ENCODE results near the gene UTS2B.

DNA sequence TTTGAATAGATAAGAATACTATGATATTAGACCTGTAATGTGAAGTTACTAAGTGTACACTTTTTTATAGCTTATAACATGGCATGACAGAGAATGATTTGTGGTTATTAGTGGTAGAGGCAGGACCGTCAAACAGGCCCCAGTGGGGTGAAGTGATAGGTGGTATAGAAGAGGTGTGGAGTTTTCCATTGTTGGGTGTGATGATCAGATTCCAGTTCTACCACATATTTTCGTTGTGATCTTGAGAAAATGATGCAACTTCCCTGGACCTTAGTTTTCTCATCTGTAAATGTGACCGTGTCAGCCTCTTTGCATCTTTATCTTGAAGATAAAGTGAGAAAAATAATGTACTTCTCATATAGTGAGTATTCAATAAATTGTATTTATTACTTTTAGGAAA lies 30.3 kb upstream of the UTS2B start:
- TF ChIP-seq SIN3A (IDR thresholded peaks at IDR 0.05; ENCODE audit: borderline replicate concordance, insufficient read depth, low read length): no peak
- no peak for TF ChIP-seq TAF1 (IDR thresholded peaks at IDR 0.05; ENCODE audit: borderline replicate concordance, insufficient read depth, low read length)

Data from PFSK-1 (cell line).